K562 (cell line): ENCODE measurements around the gene DOCK4. TPM values are rescaled to one million over a fixed set of nuclear protein-coding genes. Genes with fewer than 3 reads are reported as not detected.

Experiments used
- ATAC-seq: fragments of 200-7000 bp; cut with Tn5 transposase; 3 replicates; pipeline ENCODE4 v1.9.1; 2020; ENCODE audit warnings: moderate library complexity
- BruUV-seq: library from RNA; stranded (reverse); fragments of 400-500 nt; replicated peaks from 2 replicates; lab custom pipeline; 2021; lab: Mats Ljungman, UMichigan
- CTCF ChIA-PET: fragments of 300-600 bp; formaldehyde crosslinking; extraction: SDS; loops from one replicate; lab custom pipeline; 2021; ENCODE audit warnings: low intra/inter-chr PET ratio; lab: Yijun Ruan, JAX
- POLR2A ChIA-PET: fragments of 300-600, 350-650 bp; sonication (Branson Sonifier 250); formaldehyde crosslinking; extraction: SDS; loops from one replicate; lab custom pipeline; 2021; ENCODE audit warnings: antibody characterized with exemption, inconsistent platforms; lab: Yijun Ruan, JAX
- DNase-seq, 4 experiments: peaks; one replicate each; pipeline versions ENCODE4 v3.0.0 to v3.0.0-alpha.2; 2011 to 2018; ENCODE audit warnings: low spot score in 3 of 4, mixed read lengths in 3 of 4; ENCODE audit errors: extremely low read depth in 1 of 4
- FAIRE-seq: peaks from 2 replicates; lab custom pipeline; 2011; peaks lifted over from hg19 to GRCh38; lab: Jason Lieb, UNC
- H2AFZ ChIP-seq: 2 replicates; pipeline ENCODE4 v1.6.0; 2011; ENCODE audit warnings: low read depth, low read length, control low read depth, inconsistent platforms
- H3K27ac ChIP-seq: fragments of 200-600 bp; 3 replicates; pipeline ENCODE4 v1.8.0; 2011; ENCODE audit warnings: low read depth, mild to moderate bottlenecking, control low read depth, inconsistent platforms, low read length, moderate library complexity, mixed read lengths; ENCODE audit errors: extremely low read depth
- H3K27me3 ChIP-seq, 2 experiments: fragments of 300-600 bp in 1 of 2; 2 replicates in 1 of 2; 3 replicates in 1 of 2; pipeline versions ENCODE4 v1.6.0 to v1.8.0; 2011; ENCODE audit warnings: inconsistent platforms in 2 of 2, low read length in 2 of 2, mild to moderate bottlenecking in 1 of 2, mixed read lengths in 1 of 2, moderate library complexity in 1 of 2; ENCODE audit not compliant: control insufficient read depth in 2 of 2, insufficient read depth in 2 of 2
- H3K36me3 ChIP-seq: fragments of 300-600 bp; 3 replicates; pipeline ENCODE4 v1.8.0; 2011; ENCODE audit warnings: mild to moderate bottlenecking, low read length, inconsistent platforms; ENCODE audit not compliant: control insufficient read depth, insufficient read depth
- H3K4me1 ChIP-seq, 2 experiments: fragments of 200-600 bp in 1 of 2; replicated peaks in 1 of 2; 2 replicates in 1 of 2; 3 replicates in 1 of 2; pipeline versions ENCODE4 v1.5.1 to v1.8.0; 2011; ENCODE audit warnings: inconsistent platforms in 2 of 2, low read length in 2 of 2, mild to moderate bottlenecking in 1 of 2, mixed read lengths in 1 of 2, moderate library complexity in 1 of 2; ENCODE audit not compliant: control insufficient read depth in 2 of 2, insufficient read depth in 2 of 2
- H3K4me2 ChIP-seq: 2 replicates; pipeline ENCODE4 v1.6.1; 2011; ENCODE audit warnings: low read length, control low read depth, inconsistent platforms, mixed read lengths; ENCODE audit not compliant: insufficient read depth
- H3K4me3 ChIP-seq: fragments of 200-600 bp; sonication (generic), shearing (Covaris generic); 2 replicates; pipeline ENCODE4 v1.5.1; 2016; ENCODE audit warnings: control low read depth, inconsistent platforms
- H3K79me2 ChIP-seq: fragments of 200-600 bp; 3 replicates; pipeline ENCODE4 v1.8.0; 2011; ENCODE audit warnings: low read length, inconsistent platforms; ENCODE audit not compliant: control insufficient read depth, insufficient read depth
- H3K9ac ChIP-seq, 2 experiments: 2 replicates each; pipeline versions ENCODE4 v1.6.0 to v1.6.1; 2011; ENCODE audit warnings: low read depth in 2 of 2, low read length in 2 of 2, control low read depth in 1 of 2, inconsistent platforms in 1 of 2, mild to moderate bottlenecking in 1 of 2, mixed read lengths in 1 of 2; ENCODE audit not compliant: insufficient read depth in 1 of 2
- H3K9me1 ChIP-seq: one replicate; pipeline ENCODE4 v1.6.0; 2011; ENCODE audit warnings: inconsistent platforms, mild to moderate bottlenecking, low read length, moderate library complexity; ENCODE audit not compliant: control insufficient read depth, insufficient read depth
- H3K9me3 ChIP-seq: replicated peaks from 2 replicates; pipeline ENCODE4 v1.5.1; 2011; ENCODE audit warnings: low read depth, low read length, inconsistent platforms; ENCODE audit not compliant: control insufficient read depth, insufficient read depth
- H4K20me1 ChIP-seq: replicated peaks from 2 replicates; pipeline ENCODE4 v1.6.1; 2011; ENCODE audit warnings: low read length, inconsistent platforms, mixed read lengths; ENCODE audit not compliant: control insufficient read depth, insufficient read depth
- ARNT ChIP-seq, 2 experiments: fragments of 450-650 bp; IDR thresholded peaks; 2 replicates each; pipeline ENCODE4 v1.6.1; 2016; ENCODE audit warnings: mild to moderate bottlenecking in 1 of 2
- ZKSCAN1 ChIP-seq: fragments of 150-350 bp; IDR thresholded peaks from 2 replicates; pipeline ENCODE4 v1.6.1; 2016; ENCODE audit warnings: low read depth, low read length
- ZNF263 ChIP-seq: sonication (generic); formaldehyde crosslinking; IDR thresholded peaks from 2 replicates; pipeline ENCODE4 v1.8.0; 2022; ENCODE audit warnings: mild to moderate bottlenecking, missing genetic modification reagents, borderline replicate concordance
- WGBS: fragments of 100-300 bp; shearing (Covaris generic); methylation state at CpG from one replicate; pipeline ENCODE4 v1.1.6; 2016; ENCODE audit warnings: low coverage, mixed read lengths; ENCODE audit not compliant: insufficient coverage; ENCODE audit errors: missing lambda C conversion rate; 5-methylcytosine and 5-hydroxymethylcytosine counted together
- in situ Hi-C: fragments of 300-500 bp; cut with MboI; formaldehyde crosslinking; loops from 4 replicates; pipeline ENCODE4 v1.15.0; 2018; ENCODE audit warnings: inconsistent platforms, mixed read lengths
- intact Hi-C: fragments of 100-400 bp; cut with micrococcal nuclease; formaldehyde crosslinking; loops from 2 replicates; pipeline ENCODE4 v1.14.2; 2022
- polyA plus RNA-seq, 8 experiments: library from polyadenylated mRNA; depleted of rRNA in 4 of 8; stranded (reverse) in 5 of 8; unstranded in 3 of 8; fragments of >200 nt; fragmentation: Nextera tagmentation in 2 of 8; fragmentation: Illumina TruSeq in 1 of 8; extraction: Ambion mirVana in 2 of 8; extraction: Trizol in 1 of 8; gene quantifications; 2 replicates each; pipeline versions ENCODE4 v1.2.1 to v1.2.3, GENCODE V29; 2011 to 2014; ENCODE audit warnings: inconsistent platforms in 1 of 8, missing spikeins in 1 of 8
- total RNA-seq, 7 experiments: library from RNA; depleted of rRNA in 6 of 7; stranded (reverse); fragments of >200 nt in 6 of 7; fragmentation: Illumina TruSeq in 2 of 7; extraction: Trizol in 2 of 7; gene quantifications; 2 replicates each; pipeline versions ENCODE4 v1.2.1 to v1.2.3, GENCODE V29; 2011 to 2021; ENCODE audit warnings: low replicate concordance in 1 of 7
- TF ChIP-seq, protein P1 (sequence below): fragments of 250-450 bp; sonication (Bioruptor Pico); IDR thresholded peaks from 2 replicates; pipeline ENCODE4 v1.8.0; 2022; ENCODE audit warnings: inconsistent platforms, mild to moderate bottlenecking, moderate library complexity, borderline replicate concordance
- TF ChIP-seq, protein P2 (sequence below): fragments of 250-450 bp; sonication (Bioruptor Pico); IDR thresholded peaks from 2 replicates; pipeline ENCODE4 v1.4.0; 2020

The DOCK4 gene
- total and polyA plus RNA-seq, 9 of the 15 experiments (the other 6 are each of a cell fraction or from before 2014, with no cell fraction given): 0.42 to 5.7 (median 2.3) TPM

DNA sequence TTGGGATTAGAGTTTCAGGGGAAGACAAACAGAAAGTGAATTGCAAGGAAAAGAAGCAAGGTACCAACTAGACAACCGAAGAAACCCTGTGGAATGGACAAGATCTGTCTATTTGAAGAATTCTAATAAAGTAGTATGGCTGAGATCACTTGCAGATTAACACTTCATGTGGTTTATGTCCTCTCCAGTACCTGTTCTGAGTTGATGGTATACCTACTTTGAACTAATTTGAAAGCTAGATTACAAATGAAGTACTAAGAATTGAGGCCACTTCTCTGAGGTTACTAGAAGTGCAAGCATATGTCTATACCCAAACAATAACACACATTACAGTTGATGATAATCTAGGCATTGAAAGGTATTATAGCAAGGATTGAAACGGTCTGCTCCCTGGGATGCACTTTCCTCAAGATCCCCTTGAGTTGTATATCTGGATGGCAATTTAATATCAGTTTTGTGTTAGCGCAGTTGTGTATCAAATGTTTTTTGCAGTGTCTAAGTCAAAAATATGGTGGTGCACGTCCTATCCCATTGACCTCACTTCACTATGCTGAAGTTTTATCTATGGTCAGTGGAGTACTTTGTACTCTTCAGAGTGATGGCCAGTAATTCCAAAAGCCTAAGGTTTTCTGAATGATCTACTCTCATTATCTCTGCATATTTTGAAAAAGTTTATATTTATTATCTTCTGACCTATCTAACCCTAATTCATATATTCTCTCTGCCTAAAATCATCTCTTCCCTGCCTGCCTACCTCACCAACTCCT lies 26.2 kb upstream of the DOCK4 start:
- TF ChIP-seq ARNT (IDR thresholded peaks at IDR 0.05): no peak
- TF ChIP-seq, protein P1, sequence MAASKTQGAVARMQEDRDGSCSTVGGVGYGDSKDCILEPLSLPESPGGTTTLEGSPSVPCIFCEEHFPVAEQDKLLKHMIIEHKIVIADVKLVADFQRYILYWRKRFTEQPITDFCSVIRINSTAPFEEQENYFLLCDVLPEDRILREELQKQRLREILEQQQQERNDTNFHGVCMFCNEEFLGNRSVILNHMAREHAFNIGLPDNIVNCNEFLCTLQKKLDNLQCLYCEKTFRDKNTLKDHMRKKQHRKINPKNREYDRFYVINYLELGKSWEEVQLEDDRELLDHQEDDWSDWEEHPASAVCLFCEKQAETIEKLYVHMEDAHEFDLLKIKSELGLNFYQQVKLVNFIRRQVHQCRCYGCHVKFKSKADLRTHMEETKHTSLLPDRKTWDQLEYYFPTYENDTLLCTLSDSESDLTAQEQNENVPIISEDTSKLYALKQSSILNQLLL (CRISPR knock-in tag): peak; percentile 92
- TF ChIP-seq, protein P2, sequence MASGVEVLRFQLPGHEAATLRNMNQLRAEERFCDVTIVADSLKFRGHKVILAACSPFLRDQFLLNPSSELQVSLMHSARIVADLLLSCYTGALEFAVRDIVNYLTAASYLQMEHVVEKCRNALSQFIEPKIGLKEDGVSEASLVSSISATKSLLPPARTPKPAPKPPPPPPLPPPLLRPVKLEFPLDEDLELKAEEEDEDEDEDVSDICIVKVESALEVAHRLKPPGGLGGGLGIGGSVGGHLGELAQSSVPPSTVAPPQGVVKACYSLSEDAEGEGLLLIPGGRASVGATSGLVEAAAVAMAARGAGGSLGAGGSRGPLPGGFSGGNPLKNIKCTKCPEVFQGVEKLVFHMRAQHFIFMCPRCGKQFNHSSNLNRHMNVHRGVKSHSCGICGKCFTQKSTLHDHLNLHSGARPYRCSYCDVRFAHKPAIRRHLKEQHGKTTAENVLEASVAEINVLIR (CRISPR knock-in tag): no peak
- TF ChIP-seq ZNF263 (CRISPR knock-in tag): no peak
- no peak for TF ChIP-seq ZKSCAN1
- ATAC-seq (no peak), FAIRE-seq (no peak), DNase-seq (no peak)
- ChIA-PET POLR2A (no interaction called here), CTCF (no interaction called here)
- no TSS peak for BruUV-seq
- no peak overlapping the region for H3K27ac ChIP-seq
- H3K4me1 ChIP-seq: no peaks in the 10 kb centered on the region
- no peaks in the 10 kb centered on the region for H3K36me3 ChIP-seq
- H2AFZ ChIP-seq: no peak overlapping the region
- H3K9ac ChIP-seq: no peak overlapping the region
- WGBS: 21% methylated on average over 4 of the region's 4 CpGs
- H3K9me3 ChIP-seq: no peaks in the 10 kb centered on the region
- in situ Hi-C loops (no loop called here), intact Hi-C loops (no loop called here)
- H3K4me2 ChIP-seq: no peak overlapping the region
- H4K20me1 ChIP-seq: no peaks in the 10 kb centered on the region; the same call in 1 of the 2 replicates
- H3K27me3 ChIP-seq: no peaks in the 10 kb centered on the region
- no peak overlapping the region for H3K4me3 ChIP-seq
- H3K79me2 ChIP-seq: no peaks in the 10 kb centered on the region
- no peaks in the 10 kb centered on the region for H3K9me1 ChIP-seq
